ENCODE data around the gene STX16. TPM values are rescaled to one million over a fixed set of nuclear protein-coding genes. Genes with fewer than 3 reads are reported as not detected.

STX16 gene
- total RNA-seq, 1 donor from 2014 or later = 66.9 TPM

GRCh38 chr20:58636983-58637421 is 14.1 kb upstream of the STX16 start:
- no peak overlapping the region for H3K4me3 Mint-ChIP-seq (ENCODE audit: unreplicated experiment)
- H3K9me3 Mint-ChIP-seq (ENCODE audit: unreplicated experiment) = no peaks in the 10 kb centered on the region
- no peaks in the 10 kb centered on the region for H3K27me3 Mint-ChIP-seq (ENCODE audit: unreplicated experiment)
- no peak overlapping the region for H3K27ac Mint-ChIP-seq (ENCODE audit: unreplicated experiment)
- no peak for DNase-seq (ENCODE audit: extremely low spot score, unreplicated experiment)
- TF ChIP-seq CTCF (IDR thresholded peaks at IDR 0.05) = no peak
- peaks cover 5% of the 10 kb centered on the region for H3K4me1 Mint-ChIP-seq (ENCODE audit: unreplicated experiment)
- no peaks in the 10 kb centered on the region for H3K36me3 Mint-ChIP-seq (ENCODE audit: unreplicated experiment)

GRCh38 chr20:58637466-58638213 is 13.4 kb upstream of the STX16 start:
- Mint-ChIP-seq H3K4me3 (ENCODE audit: unreplicated experiment) (no peak overlapping the region), H3K4me1 (ENCODE audit: unreplicated experiment) (peaks cover 5% of the 10 kb centered on the region), H3K36me3 (ENCODE audit: unreplicated experiment) (no peaks in the 10 kb centered on the region), H3K27me3 (ENCODE audit: unreplicated experiment) (no peaks in the 10 kb centered on the region), H3K9me3 (ENCODE audit: unreplicated experiment) (no peaks in the 10 kb centered on the region), H3K27ac (ENCODE audit: unreplicated experiment) (no peak overlapping the region)
- DNase-seq (ENCODE audit: extremely low spot score, unreplicated experiment) = no peak
- TF ChIP-seq CTCF (IDR thresholded peaks at IDR 0.05) = no peak

- Mint-ChIP-seq H3K36me3 (ENCODE audit: unreplicated experiment) (no peaks in the 10 kb centered on the region), H3K27me3 (ENCODE audit: unreplicated experiment) (no peaks in the 10 kb centered on the region), H3K4me3 (ENCODE audit: unreplicated experiment) (no peak overlapping the region), H3K4me1 (ENCODE audit: unreplicated experiment) (peaks cover 5% of the 10 kb centered on the region), H3K27ac (ENCODE audit: unreplicated experiment) (no peak overlapping the region), H3K9me3 (ENCODE audit: unreplicated experiment) (no peaks in the 10 kb centered on the region)
- DNase-seq (ENCODE audit: extremely low spot score, unreplicated experiment) = peak; percentile 71
- no peak for TF ChIP-seq CTCF (IDR thresholded peaks at IDR 0.05)
Observed at GRCh38 chr20:58638467-58639181, 12.5 kb upstream of the STX16 start.

GRCh38 chr20:58639182-58640146 is 11.6 kb upstream of the STX16 start:
- Mint-ChIP-seq H3K4me1 (ENCODE audit: unreplicated experiment) (peaks cover 1% of the 10 kb centered on the region), H3K27me3 (ENCODE audit: unreplicated experiment) (no peaks in the 10 kb centered on the region), H3K4me3 (ENCODE audit: unreplicated experiment) (no peak overlapping the region), H3K36me3 (ENCODE audit: unreplicated experiment) (no peaks in the 10 kb centered on the region), H3K9me3 (ENCODE audit: unreplicated experiment) (no peaks in the 10 kb centered on the region), H3K27ac (ENCODE audit: unreplicated experiment) (no peak overlapping the region)
- DNase-seq (ENCODE audit: extremely low spot score, unreplicated experiment) = peak; percentile 44
- TF ChIP-seq CTCF (IDR thresholded peaks at IDR 0.05) = no peak
